DND-41 (cell line): ENCODE results near the gene ABLIM2.

Experiments
- ATAC-seq: fragments of 200-7000 bp; cut with Tn5 transposase; 3 replicates; pipeline ENCODE4 v1.9.1; 2021; ENCODE audit warnings: low read depth; ENCODE audit not compliant: insufficient read depth
- DNase-seq: peaks from one replicate; pipeline ENCODE4 v3.0.0-alpha.2; 2020
- H2AFZ ChIP-seq: 2 replicates; pipeline ENCODE4 v1.6.0; 2012; ENCODE audit warnings: low read depth, low read length
- H3K27ac ChIP-seq: 2 replicates; pipeline ENCODE4 v1.5.1; 2012; ENCODE audit warnings: low read length, inconsistent platforms
- H3K27me3 ChIP-seq: fragments of 200-600 bp; sonication (generic); 2 replicates; pipeline ENCODE4 v1.6.0; 2012; ENCODE audit warnings: low read length, mild to moderate bottlenecking, inconsistent platforms; ENCODE audit not compliant: insufficient read depth, poor library complexity
- H3K36me3 ChIP-seq: 2 replicates; pipeline ENCODE4 v1.5.1; 2012; ENCODE audit warnings: low read length, inconsistent platforms; ENCODE audit not compliant: insufficient read depth
- H3K4me1 ChIP-seq: 2 replicates; pipeline ENCODE4 v1.5.1; 2012; ENCODE audit warnings: mild to moderate bottlenecking, low read length; ENCODE audit not compliant: insufficient read depth
- H3K4me2 ChIP-seq: 2 replicates; pipeline ENCODE4 v1.6.0; 2012; ENCODE audit warnings: mild to moderate bottlenecking, moderate library complexity, low read length, inconsistent platforms; ENCODE audit not compliant: insufficient read depth
- H3K4me3 ChIP-seq, 2 experiments: fragments of 200-600 bp in 1 of 2; shearing (Covaris generic) in 1 of 2; 2 replicates each; pipeline ENCODE4 v1.5.1; 2012 to 2016; ENCODE audit warnings: inconsistent platforms in 2 of 2, low read length in 2 of 2, mild to moderate bottlenecking in 2 of 2, low read depth in 1 of 2, moderate library complexity in 1 of 2
- H3K79me2 ChIP-seq: 2 replicates; pipeline ENCODE4 v1.6.0; 2012; ENCODE audit warnings: low read length, inconsistent platforms; ENCODE audit not compliant: insufficient read depth
- H3K9ac ChIP-seq: 2 replicates; pipeline ENCODE4 v1.6.0; 2012; ENCODE audit warnings: low read depth, mild to moderate bottlenecking, inconsistent platforms, low read length, moderate library complexity
- H3K9me3 ChIP-seq: 2 replicates; pipeline ENCODE4 v1.5.1; 2012; ENCODE audit warnings: low read length, moderate library complexity, mild to moderate bottlenecking, inconsistent platforms; ENCODE audit not compliant: insufficient read depth, severe bottlenecking
- H4K20me1 ChIP-seq: 2 replicates; pipeline ENCODE4 v1.6.0; 2012; ENCODE audit warnings: low read length; ENCODE audit not compliant: insufficient read depth
- CTCF ChIP-seq: IDR thresholded peaks from 2 replicates; pipeline ENCODE4 v1.5.1; 2012; ENCODE audit warnings: borderline replicate concordance, low read length, moderate library complexity, mild to moderate bottlenecking; ENCODE audit not compliant: poor library complexity, severe bottlenecking; ENCODE audit errors: extremely low read depth
- EZH2 ChIP-seq: IDR thresholded peaks from 3 replicates; pipeline ENCODE4 v1.6.1; 2012; ENCODE audit warnings: borderline replicate concordance, low read depth, mild to moderate bottlenecking, moderate library complexity, low read length, inconsistent platforms; ENCODE audit not compliant: severe bottlenecking

Gene ABLIM2

GRCh38 chr4:8157944-8158709 lies 486 bp downstream of the ABLIM2 start:
- peak overlapping the region; percentile 99 for H3K4me2 ChIP-seq
- H3K9me3 ChIP-seq = no peaks in the 10 kb centered on the region
- H4K20me1 ChIP-seq = no peaks in the 10 kb centered on the region
- no peak overlapping the region for H3K27ac ChIP-seq
- H3K27me3 ChIP-seq = no peaks in the 10 kb centered on the region
- ATAC-seq = no peak
- peak overlapping the region; percentile 65 for H3K9ac ChIP-seq
- TF ChIP-seq EZH2 (no peak), CTCF (no peak)
- peak overlapping the region; percentile 36 to 86; a peak in 3 of 4 replicates for H3K4me3 ChIP-seq
- H3K36me3 ChIP-seq = no peaks in the 10 kb centered on the region
- peaks cover 26% of the 10 kb centered on the region for H3K4me1 ChIP-seq
- peak overlapping the region; percentile 84 for H2AFZ ChIP-seq
- H3K79me2 ChIP-seq = no peaks in the 10 kb centered on the region
- no peak for DNase-seq

- no peak overlapping the region for H3K9ac ChIP-seq
- H3K79me2 ChIP-seq = no peaks in the 10 kb centered on the region
- no peaks in the 10 kb centered on the region for H3K27me3 ChIP-seq
- H3K27ac ChIP-seq = no peak overlapping the region
- no peaks in the 10 kb centered on the region for H3K9me3 ChIP-seq
- H3K4me3 ChIP-seq = no peak overlapping the region
- no peaks in the 10 kb centered on the region for H4K20me1 ChIP-seq
- no peak for TF ChIP-seq EZH2
- TF ChIP-seq CTCF = no peak
- H3K36me3 ChIP-seq = no peaks in the 10 kb centered on the region
- H3K4me1 ChIP-seq = peaks cover 26% of the 10 kb centered on the region
- no peak overlapping the region for H2AFZ ChIP-seq
- no peak for DNase-seq
- H3K4me2 ChIP-seq = peak overlapping the region; percentile 99; the same call in 1 of the 2 replicates
- no peak for ATAC-seq
Observed at GRCh38 chr4:8157496-8157895, 1.1 kb downstream of the ABLIM2 start.

GRCh38 chr4:8156617-8157016 lies 2.0 kb downstream of the ABLIM2 start:
- no peak overlapping the region for H2AFZ ChIP-seq
- H3K79me2 ChIP-seq = no peaks in the 10 kb centered on the region
- no peak for TF ChIP-seq EZH2
- DNase-seq = no peak
- peaks cover 26% of the 10 kb centered on the region for H3K4me1 ChIP-seq
- no peak overlapping the region for H3K4me2 ChIP-seq
- no peak for ATAC-seq
- no peaks in the 10 kb centered on the region for H3K9me3 ChIP-seq
- no peak overlapping the region for H3K4me3 ChIP-seq
- no peak overlapping the region for H3K27ac ChIP-seq
- no peak overlapping the region for H3K9ac ChIP-seq
- H3K27me3 ChIP-seq = no peaks in the 10 kb centered on the region
- no peaks in the 10 kb centered on the region for H4K20me1 ChIP-seq
- no peaks in the 10 kb centered on the region for H3K36me3 ChIP-seq

GRCh38 chr4:8155660-8156421 lies 2.8 kb downstream of the ABLIM2 start:
- Histone ChIP-seq H3K79me2 (no peaks in the 10 kb centered on the region), H3K36me3 (no peaks in the 10 kb centered on the region)

More at GRCh38 chr4:8155660-8156421, 2.8 kb downstream of the ABLIM2 start:
- Histone ChIP-seq H4K20me1 (no peaks in the 10 kb centered on the region), H2AFZ (no peak overlapping the region), H3K4me1 (peaks cover 26% of the 10 kb centered on the region), H3K9ac (no peak overlapping the region), H3K4me3 (no peak overlapping the region), H3K27me3 (no peaks in the 10 kb centered on the region), H3K4me2 (no peak overlapping the region), H3K9me3 (no peaks in the 10 kb centered on the region), H3K27ac (no peak overlapping the region)
- ATAC-seq (no peak), DNase-seq (no peak)
- TF ChIP-seq EZH2 (no peak), CTCF (no peak)
